ENCODE data around the gene KLHDC3. TPM values are rescaled to one million over a fixed set of nuclear protein-coding genes. Genes with fewer than 3 reads are reported as not detected.

Gene KLHDC3
- total and polyA plus RNA-seq, 2 of the 13 experiments (the other 11 are each of a cell fraction or from before 2014, with no cell fraction given), result 78.3 to 91.5 TPM

- TF ChIP-seq ZNF543 (CRISPR knock-in tag; IDR thresholded peaks at IDR 0.05) (no peak), EP300 (IDR thresholded peaks at IDR 0.05; ENCODE audit: low read depth in 2 of 2, low read length in 2 of 2) (no peak), EP300 (CRISPR knock-in tag; IDR thresholded peaks at IDR 0.05; ENCODE audit: borderline replicate concordance) (no peak), AKNA (CRISPR knock-in tag; IDR thresholded peaks at IDR 0.05; ENCODE audit: borderline replicate concordance) (no peak), ARID5B (CRISPR knock-in tag; IDR thresholded peaks at IDR 0.05) (peak; percentile 41; the same call in 1 of the 2 replicates), ZNF670 (CRISPR knock-in tag; IDR thresholded peaks at IDR 0.05; ENCODE audit: borderline replicate concordance) (peak; percentile 54; the same call in 1 of the 2 replicates), ZNF563 (CRISPR knock-in tag; IDR thresholded peaks at IDR 0.05) (no peak), KDM3A (CRISPR knock-in tag; IDR thresholded peaks at IDR 0.05; ENCODE audit: low read depth) (no peak), ZNF878 (CRISPR knock-in tag; IDR thresholded peaks at IDR 0.05) (peak; percentile 44; the same call in 1 of the 2 replicates), ZNF280B (CRISPR knock-in tag; IDR thresholded peaks at IDR 0.05; ENCODE audit: borderline replicate concordance) (peak; percentile 84; the same call in 1 of the 2 replicates), ZMYM4 (CRISPR knock-in tag; IDR thresholded peaks at IDR 0.05) (peak; percentile 61), PHF5A (CRISPR knock-in tag; IDR thresholded peaks at IDR 0.05; ENCODE audit: low read depth, unreplicated experiment) (peak; percentile 54), ATRX (CRISPR knock-in tag; IDR thresholded peaks at IDR 0.05; ENCODE audit: borderline replicate concordance) (no peak), RFXANK (CRISPR knock-in tag; IDR thresholded peaks at IDR 0.05) (no peak), ZNF572 (CRISPR knock-in tag; IDR thresholded peaks at IDR 0.05) (0 out of 2 replicates have a peak, but pooled peaks have one; percentile 17), IKZF1 (IDR thresholded peaks at IDR 0.05) (no peak), MTF1 (CRISPR knock-in tag; IDR thresholded peaks at IDR 0.05) (no peak), ZEB1 (IDR thresholded peaks at IDR 0.05; ENCODE audit: insufficient replicate concordance, low read depth) (no peak), REPIN1 (CRISPR knock-in tag; IDR thresholded peaks at IDR 0.05; ENCODE audit: borderline replicate concordance, low read depth) (no peak)
Observed at GRCh38 chr6:43021270-43022047, 7.4 kb downstream of the KLHDC3 start, which contains the start of gene RRP36 (continued).
